Stimulated activated CD8-positive, alpha-beta memory T cell treated with anti-CD3 and anti-CD28 coated beads, Interleukin-4, amount 100 ng/mL, for 24 hours (primary cell): ENCODE results near the gene LDHD.

Experiments
- DNase-seq: peaks from one replicate; pipeline ENCODE4 v3.0.0-alpha.2; 2020; ENCODE audit warnings: low read depth

The LDHD gene

GRCh38 chr16:75062135-75062975, 54.2 kb downstream of the LDHD start:
- no peak for DNase-seq
